HepG2 (cell line): ENCODE measurements around the gene RBBP8NL. TPM values are rescaled to one million over a fixed set of nuclear protein-coding genes. Genes with fewer than 3 reads are reported as not detected.

Experiments
- FOXM1 ChIP-seq: sonication (generic); formaldehyde crosslinking; IDR thresholded peaks from 2 replicates; pipeline ENCODE4 v1.5.0; 2020; ENCODE audit warnings: missing genetic modification reagents
- ONECUT2 ChIP-seq: sonication (generic); formaldehyde crosslinking; IDR thresholded peaks from 2 replicates; pipeline ENCODE4 v1.4.0; 2020; ENCODE audit warnings: missing genetic modification reagents
- STAG1 ChIP-seq: sonication (generic); formaldehyde crosslinking; IDR thresholded peaks from 2 replicates; pipeline ENCODE4 v1.4.0; 2020; ENCODE audit warnings: missing genetic modification reagents
- ZNF136 ChIP-seq: sonication (generic); formaldehyde crosslinking; IDR thresholded peaks from 2 replicates; pipeline ENCODE4 v1.8.1; 2022; ENCODE audit warnings: low read depth, mild to moderate bottlenecking, moderate library complexity, missing genetic modification reagents
- ZNF180 ChIP-seq: sonication (generic); formaldehyde crosslinking; IDR thresholded peaks from 2 replicates; pipeline ENCODE4 v1.4.0; 2020; ENCODE audit warnings: low read depth, missing genetic modification reagents, borderline replicate concordance
- ZNF225 ChIP-seq: sonication (generic); formaldehyde crosslinking; IDR thresholded peaks from 2 replicates; pipeline ENCODE4 v1.4.0; 2020; ENCODE audit warnings: mild to moderate bottlenecking, missing genetic modification reagents
- polyA plus RNA-seq, 8 experiments: library from polyadenylated mRNA; depleted of rRNA in 3 of 8; stranded (reverse) in 7 of 8; unstranded in 1 of 8; fragments of >200 nt; fragmentation: Illumina TruSeq in 4 of 8; extraction: Trizol in 4 of 8; gene quantifications; 2 replicates each; pipeline versions ENCODE4 v1.2.1 to v1.2.3, GENCODE V29; 2011 to 2016; ENCODE audit warnings: low read depth in 4 of 8, missing spikeins in 1 of 8, mixed read lengths in 1 of 8; ENCODE audit not compliant: insufficient read depth in 1 of 8
- total RNA-seq, 5 experiments: library from RNA; depleted of rRNA; stranded (reverse); fragments of >200 nt; fragmentation: Illumina TruSeq; extraction: Trizol; gene quantifications; 2 replicates each; pipeline ENCODE4 v1.2.3, GENCODE V29; 2016; ENCODE audit warnings: low read depth in 1 of 5
- TF ChIP-seq, protein P1 (sequence below): sonication (generic); formaldehyde crosslinking; IDR thresholded peaks from 2 replicates; pipeline ENCODE4 v1.5.0; 2020; ENCODE audit warnings: missing genetic modification reagents
- TF ChIP-seq, protein P2 (sequence below): sonication (generic); formaldehyde crosslinking; IDR thresholded peaks from 2 replicates; pipeline ENCODE4 v1.4.0; 2020; ENCODE audit warnings: mild to moderate bottlenecking, missing genetic modification reagents
- TF ChIP-seq, protein P3 (sequence below): sonication (generic); formaldehyde crosslinking; IDR thresholded peaks from 2 replicates; pipeline ENCODE4 v1.4.0; 2020; ENCODE audit warnings: missing genetic modification reagents, borderline replicate concordance
- TF ChIP-seq, protein P4 (sequence below): sonication (generic); formaldehyde crosslinking; IDR thresholded peaks from 2 replicates; pipeline ENCODE4 v1.5.1; 2020; ENCODE audit warnings: missing genetic modification reagents, mild to moderate bottlenecking, borderline replicate concordance
- TF ChIP-seq, protein P5 (sequence below): sonication (generic); formaldehyde crosslinking; IDR thresholded peaks from 2 replicates; pipeline ENCODE4 v1.8.0; 2022; ENCODE audit warnings: mild to moderate bottlenecking, missing genetic modification reagents, moderate library complexity
- TF ChIP-seq, protein P6 (sequence below): IDR thresholded peaks from 2 replicates; pipeline ENCODE4 v1.6.1; 2016; ENCODE audit warnings: low read depth, control low read depth
- TF ChIP-seq, protein P7 (sequence below): sonication (generic); formaldehyde crosslinking; IDR thresholded peaks from 2 replicates; pipeline ENCODE4 v1.5.0; 2020; ENCODE audit warnings: mild to moderate bottlenecking, low read depth, missing genetic modification reagents, borderline replicate concordance
- TF ChIP-seq, protein P8 (sequence below): IDR thresholded peaks from 2 replicates; pipeline ENCODE4 v1.6.1; 2016; ENCODE audit warnings: low read depth

RBBP8NL gene
- total and polyA plus RNA-seq, 2 of the 13 experiments (the other 11 are each of a cell fraction or from before 2014, with no cell fraction given): 0.69 to 0.86 TPM

DNA sequence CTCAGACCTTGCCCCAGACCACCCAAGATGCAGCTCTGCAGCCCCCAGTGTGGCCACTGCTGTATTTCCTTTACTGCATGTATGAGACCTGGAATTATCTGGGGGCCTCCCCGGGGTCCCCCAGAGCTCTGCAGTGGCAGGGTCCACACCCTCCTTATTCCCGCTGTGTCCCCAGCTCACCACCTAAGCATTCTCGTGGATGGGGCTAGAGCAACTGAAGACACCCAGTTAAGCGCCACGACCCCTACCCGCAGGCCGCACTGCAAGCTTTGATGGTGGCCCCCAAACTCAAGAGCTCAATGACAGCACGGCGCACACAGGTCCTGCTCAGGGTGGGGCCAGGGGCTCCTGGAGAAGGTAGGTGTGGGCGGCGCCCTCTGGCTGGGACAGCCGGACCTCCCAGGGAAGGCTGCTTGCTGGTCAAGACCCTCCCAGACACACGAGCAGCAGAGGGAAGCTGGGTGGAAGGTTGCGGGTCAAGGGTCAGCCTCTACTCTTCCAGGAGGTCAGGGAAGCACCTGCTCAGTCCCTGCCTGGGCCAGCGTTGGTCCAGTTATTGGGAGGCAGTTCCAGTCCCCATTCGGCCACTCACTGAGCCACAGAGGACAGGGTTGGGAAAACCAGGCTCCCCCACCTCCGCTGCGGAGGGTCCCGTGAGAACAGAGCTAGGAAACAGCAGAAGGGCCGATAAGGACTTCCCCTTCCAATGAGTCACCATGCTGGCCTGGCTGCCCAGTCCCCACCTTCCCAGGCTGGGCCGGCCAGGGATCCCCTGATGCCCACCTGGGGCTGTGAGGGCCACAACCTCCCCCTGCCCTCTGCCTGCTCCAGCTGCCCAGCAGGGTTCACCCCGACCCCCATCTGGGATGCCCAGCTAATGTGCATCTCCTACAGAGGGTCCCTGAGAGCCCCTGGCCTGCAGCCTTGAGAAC, 63.2 kb downstream of the RBBP8NL start (continued):
- TF ChIP-seq, protein P1, sequence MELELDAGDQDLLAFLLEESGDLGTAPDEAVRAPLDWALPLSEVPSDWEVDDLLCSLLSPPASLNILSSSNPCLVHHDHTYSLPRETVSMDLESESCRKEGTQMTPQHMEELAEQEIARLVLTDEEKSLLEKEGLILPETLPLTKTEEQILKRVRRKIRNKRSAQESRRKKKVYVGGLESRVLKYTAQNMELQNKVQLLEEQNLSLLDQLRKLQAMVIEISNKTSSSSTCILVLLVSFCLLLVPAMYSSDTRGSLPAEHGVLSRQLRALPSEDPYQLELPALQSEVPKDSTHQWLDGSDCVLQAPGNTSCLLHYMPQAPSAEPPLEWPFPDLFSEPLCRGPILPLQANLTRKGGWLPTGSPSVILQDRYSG (CRISPR knock-in tag): no peak
- TF ChIP-seq, protein P2, sequence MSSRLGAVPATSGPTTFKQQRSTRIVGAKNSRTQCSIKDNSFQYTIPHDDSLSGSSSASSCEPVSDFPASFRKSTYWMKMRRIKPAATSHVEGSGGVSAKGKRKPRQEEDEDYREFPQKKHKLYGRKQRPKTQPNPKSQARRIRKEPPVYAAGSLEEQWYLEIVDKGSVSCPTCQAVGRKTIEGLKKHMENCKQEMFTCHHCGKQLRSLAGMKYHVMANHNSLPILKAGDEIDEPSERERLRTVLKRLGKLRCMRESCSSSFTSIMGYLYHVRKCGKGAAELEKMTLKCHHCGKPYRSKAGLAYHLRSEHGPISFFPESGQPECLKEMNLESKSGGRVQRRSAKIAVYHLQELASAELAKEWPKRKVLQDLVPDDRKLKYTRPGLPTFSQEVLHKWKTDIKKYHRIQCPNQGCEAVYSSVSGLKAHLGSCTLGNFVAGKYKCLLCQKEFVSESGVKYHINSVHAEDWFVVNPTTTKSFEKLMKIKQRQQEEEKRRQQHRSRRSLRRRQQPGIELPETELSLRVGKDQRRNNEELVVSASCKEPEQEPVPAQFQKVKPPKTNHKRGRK (CRISPR knock-in tag): no peak
- no peak for TF ChIP-seq ZNF180
- TF ChIP-seq, protein P3, sequence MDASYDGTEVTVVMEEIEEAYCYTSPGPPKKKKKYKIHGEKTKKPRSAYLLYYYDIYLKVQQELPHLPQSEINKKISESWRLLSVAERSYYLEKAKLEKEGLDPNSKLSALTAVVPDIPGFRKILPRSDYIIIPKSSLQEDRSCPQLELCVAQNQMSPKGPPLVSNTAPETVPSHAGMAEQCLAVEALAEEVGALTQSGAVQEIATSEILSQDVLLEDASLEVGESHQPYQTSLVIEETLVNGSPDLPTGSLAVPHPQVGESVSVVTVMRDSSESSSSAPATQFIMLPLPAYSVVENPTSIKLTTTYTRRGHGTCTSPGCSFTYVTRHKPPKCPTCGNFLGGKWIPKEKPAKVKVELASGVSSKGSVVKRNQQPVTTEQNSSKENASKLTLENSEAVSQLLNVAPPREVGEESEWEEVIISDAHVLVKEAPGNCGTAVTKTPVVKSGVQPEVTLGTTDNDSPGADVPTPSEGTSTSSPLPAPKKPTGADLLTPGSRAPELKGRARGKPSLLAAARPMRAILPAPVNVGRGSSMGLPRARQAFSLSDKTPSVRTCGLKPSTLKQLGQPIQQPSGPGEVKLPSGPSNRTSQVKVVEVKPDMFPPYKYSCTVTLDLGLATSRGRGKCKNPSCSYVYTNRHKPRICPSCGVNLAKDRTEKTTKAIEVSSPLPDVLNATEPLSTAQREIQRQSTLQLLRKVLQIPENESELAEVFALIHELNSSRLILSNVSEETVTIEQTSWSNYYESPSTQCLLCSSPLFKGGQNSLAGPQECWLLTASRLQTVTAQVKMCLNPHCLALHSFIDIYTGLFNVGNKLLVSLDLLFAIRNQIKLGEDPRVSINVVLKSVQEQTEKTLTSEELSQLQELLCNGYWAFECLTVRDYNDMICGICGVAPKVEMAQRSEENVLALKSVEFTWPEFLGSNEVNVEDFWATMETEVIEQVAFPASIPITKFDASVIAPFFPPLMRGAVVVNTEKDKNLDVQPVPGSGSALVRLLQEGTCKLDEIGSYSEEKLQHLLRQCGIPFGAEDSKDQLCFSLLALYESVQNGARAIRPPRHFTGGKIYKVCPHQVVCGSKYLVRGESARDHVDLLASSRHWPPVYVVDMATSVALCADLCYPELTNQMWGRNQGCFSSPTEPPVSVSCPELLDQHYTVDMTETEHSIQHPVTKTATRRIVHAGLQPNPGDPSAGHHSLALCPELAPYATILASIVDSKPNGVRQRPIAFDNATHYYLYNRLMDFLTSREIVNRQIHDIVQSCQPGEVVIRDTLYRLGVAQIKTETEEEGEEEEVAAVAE (CRISPR knock-in tag): no peak
- peak; percentile 20; the same call in 1 of the 2 replicates for TF ChIP-seq STAG1 (CRISPR knock-in tag)
- no peak for TF ChIP-seq ZNF225 (CRISPR knock-in tag)
- TF ChIP-seq, protein P4, sequence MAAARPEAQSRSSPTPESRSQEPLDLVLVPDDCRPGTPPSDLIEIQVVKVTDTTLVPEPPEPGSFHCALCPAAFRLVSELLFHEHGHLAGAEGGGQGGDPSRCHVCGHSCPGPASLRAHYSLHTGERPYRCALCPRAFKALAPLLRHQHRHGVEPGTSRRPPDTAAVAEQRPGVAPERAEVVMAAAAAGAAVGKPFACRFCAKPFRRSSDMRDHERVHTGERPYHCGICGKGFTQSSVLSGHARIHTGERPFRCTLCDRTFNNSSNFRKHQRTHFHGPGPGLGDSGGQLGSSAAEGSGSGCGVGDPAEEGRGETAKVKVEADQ (CRISPR knock-in tag): no peak
- TF ChIP-seq, protein P5, sequence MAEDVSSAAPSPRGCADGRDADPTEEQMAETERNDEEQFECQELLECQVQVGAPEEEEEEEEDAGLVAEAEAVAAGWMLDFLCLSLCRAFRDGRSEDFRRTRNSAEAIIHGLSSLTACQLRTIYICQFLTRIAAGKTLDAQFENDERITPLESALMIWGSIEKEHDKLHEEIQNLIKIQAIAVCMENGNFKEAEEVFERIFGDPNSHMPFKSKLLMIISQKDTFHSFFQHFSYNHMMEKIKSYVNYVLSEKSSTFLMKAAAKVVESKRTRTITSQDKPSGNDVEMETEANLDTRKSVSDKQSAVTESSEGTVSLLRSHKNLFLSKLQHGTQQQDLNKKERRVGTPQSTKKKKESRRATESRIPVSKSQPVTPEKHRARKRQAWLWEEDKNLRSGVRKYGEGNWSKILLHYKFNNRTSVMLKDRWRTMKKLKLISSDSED (CRISPR knock-in tag): peak; percentile 86; the same call in 1 of the 2 replicates
- no peak for TF ChIP-seq FOXM1 (CRISPR knock-in tag)
- TF ChIP-seq ONECUT2 (CRISPR knock-in tag): no peak
- no peak for TF ChIP-seq ZNF136 (CRISPR knock-in tag)
- TF ChIP-seq, protein P6, sequence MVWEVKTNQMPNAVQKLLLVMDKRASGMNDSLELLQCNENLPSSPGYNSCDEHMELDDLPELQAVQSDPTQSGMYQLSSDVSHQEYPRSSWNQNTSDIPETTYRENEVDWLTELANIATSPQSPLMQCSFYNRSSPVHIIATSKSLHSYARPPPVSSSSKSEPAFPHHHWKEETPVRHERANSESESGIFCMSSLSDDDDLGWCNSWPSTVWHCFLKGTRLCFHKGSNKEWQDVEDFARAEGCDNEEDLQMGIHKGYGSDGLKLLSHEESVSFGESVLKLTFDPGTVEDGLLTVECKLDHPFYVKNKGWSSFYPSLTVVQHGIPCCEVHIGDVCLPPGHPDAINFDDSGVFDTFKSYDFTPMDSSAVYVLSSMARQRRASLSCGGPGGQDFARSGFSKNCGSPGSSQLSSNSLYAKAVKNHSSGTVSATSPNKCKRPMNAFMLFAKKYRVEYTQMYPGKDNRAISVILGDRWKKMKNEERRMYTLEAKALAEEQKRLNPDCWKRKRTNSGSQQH (CRISPR knock-in tag): no peak
- TF ChIP-seq, protein P7, sequence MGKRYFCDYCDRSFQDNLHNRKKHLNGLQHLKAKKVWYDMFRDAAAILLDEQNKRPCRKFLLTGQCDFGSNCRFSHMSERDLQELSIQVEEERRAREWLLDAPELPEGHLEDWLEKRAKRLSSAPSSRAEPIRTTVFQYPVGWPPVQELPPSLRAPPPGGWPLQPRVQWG (CRISPR knock-in tag): no peak
- TF ChIP-seq, protein P8, sequence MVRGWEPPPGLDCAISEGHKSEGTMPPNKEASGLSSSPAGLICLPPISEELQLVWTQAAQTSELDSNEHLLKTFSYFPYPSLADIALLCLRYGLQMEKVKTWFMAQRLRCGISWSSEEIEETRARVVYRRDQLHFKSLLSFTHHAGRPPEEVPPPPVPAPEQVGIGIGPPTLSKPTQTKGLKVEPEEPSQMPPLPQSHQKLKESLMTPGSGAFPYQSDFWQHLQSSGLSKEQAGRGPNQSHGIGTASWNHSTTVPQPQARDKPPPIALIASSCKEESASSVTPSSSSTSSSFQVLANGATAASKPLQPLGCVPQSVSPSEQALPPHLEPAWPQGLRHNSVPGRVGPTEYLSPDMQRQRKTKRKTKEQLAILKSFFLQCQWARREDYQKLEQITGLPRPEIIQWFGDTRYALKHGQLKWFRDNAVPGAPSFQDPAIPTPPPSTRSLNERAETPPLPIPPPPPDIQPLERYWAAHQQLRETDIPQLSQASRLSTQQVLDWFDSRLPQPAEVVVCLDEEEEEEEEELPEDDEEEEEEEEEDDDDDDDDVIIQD (CRISPR knock-in tag): no peak
